ENCODE results near the gene VDAC1.
"Not testable (repeated sequence)": the region's sequence is repeated elsewhere in the genome, so short reads cannot be mapped to it uniquely, and the experiment has no call there.

Gene VDAC1

DNA sequence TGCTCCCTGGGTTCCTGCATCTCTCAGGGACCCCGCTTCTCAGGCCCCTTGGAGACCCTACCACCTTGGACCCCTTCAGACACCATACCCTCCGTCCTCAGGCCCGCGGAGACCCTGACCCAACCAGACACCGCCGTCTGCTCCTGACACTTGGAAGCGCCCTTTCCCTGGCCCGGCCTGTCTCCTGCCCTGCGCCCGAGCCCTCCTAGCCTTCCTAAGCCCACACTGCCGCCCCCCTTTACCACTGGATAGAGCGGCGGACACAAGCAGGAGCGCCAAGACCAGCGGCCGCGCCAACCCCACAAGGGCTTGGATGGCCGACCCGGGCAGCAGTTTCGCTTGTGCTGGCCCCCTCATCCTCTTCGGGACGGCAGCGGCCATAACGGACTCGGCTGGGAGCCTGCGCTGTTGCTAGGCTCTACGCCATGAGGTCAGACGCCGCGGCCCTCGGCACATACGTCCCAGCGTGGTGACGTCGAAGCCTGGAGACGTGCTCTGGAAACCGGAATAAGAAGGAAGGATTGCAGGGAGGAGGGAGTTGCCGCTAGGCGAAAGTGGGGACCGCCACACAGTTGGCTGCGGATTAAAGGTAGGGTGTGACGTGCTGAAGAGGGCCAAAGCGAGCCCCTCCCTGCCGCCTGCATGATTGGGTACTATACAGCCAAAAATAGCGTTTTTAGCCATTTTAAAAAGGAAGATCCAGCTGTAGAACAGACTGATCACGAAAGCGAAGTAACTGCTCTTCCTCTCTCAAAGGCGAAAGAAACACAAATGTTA lies 36.4 kb downstream of the VDAC1 start, which contains the start of gene C5orf15:
TSS of gene C5orf15 (minus strand) at position 422 of the 777 bp plus-strand sequence. CDS start at position 381, 41 bp downstream.
- DNase-seq (ENCODE audit: low read depth in 2 of 3, low spot score in 2 of 3) = peak; percentile 70 to 82 (median 79)

DNA sequence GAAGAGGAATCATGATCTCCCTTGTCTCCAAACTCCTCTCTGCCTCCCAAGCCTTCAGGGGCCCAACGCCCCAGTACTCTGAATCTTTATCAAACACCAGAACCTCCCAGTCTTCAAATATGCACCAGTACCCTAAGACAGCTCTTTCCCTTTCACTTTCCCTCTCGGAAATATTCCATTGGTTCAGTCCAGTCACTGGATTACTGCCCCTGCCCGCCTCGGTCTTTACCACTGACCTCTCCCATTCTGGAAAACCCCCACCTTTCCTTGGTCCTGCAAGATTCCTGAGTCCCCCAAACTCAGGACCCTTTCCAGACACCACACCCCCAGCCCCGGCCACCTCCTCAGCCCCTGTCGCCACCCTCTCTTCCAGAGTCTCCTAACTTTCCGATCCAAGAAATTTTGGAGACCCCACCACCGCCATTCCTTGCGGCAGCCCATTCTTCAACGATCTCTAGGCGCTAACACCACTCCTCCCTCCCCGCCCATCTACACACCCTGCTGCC lies 37.0 kb downstream of the VDAC1 start:
- DNase-seq (ENCODE audit: low read depth in 2 of 3, low spot score in 2 of 3) = no peak

DNA sequence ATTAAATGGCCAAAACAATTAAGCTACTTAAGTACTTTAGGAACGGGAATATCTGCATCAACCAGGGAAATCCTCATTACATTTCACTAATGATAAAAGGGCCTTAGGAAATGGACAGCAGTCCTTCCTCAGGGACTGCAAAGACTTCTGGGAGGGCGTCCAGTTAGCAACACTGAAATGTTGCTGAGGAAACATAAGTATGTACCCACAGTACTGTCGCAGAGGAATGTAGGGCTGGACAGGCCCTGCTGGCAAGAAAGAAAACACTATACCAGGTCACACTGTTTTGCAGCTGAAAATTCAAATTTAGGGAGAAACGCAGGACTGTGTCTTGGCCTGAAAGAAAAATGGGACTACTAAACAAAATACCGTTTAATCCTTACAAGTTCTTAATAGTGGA lies 37.7 kb downstream of the VDAC1 start:
- DNase-seq (ENCODE audit: low read depth in 2 of 3, low spot score in 2 of 3) = no peak

DNA sequence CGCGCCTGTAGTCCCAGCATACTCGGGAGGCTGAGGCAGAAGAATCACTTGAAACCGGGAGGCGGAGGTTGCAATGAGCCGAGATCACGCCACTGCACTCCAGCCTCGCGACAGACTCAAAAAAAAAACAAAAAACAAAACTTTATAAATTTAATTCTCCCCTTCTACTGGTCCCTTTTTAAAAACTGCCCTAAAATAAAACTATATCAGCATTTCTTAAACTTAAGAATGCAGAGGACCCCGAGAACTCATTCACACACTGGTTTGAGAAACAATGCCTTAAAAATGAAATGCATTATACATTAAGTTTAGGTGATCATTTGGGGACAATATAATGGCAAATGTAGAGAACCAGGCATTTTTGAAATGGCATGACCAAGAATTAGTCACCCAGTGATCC lies 38.7 kb downstream of the VDAC1 start:
- DNase-seq (ENCODE audit: low read depth in 2 of 3, low spot score in 2 of 3) = no peak

DNA sequence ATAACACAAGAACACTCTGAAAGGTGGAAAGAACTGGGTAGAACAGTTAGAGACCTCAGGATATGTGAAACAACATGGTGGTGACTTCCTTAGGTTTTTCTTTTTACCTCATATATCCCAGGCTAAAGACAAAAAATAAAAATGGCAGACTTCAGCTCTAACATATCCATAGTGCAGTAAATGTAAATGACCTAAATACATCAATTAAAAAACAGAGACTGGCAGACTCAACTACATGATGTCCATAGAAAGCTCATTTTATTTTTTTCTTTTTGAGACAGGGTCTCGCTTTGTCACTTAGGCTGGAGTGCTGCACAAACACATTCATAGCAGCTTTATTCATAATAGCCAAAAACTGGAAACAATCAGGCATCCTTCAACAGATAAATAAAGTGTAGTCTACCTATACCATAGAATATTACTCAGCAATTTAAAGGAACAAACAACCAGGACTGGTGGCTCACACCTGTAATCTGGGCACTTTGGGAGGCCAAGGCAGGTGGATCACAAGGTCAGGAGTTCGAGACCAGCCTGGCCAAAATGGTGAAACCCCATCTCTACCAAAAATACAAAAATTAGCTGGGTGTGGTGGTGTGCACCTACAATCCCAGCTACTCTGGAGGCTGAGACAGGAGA lies 41.2 kb downstream of the VDAC1 start:
- DNase-seq (ENCODE audit: low read depth in 2 of 3, low spot score in 2 of 3) = no peak

DNA sequence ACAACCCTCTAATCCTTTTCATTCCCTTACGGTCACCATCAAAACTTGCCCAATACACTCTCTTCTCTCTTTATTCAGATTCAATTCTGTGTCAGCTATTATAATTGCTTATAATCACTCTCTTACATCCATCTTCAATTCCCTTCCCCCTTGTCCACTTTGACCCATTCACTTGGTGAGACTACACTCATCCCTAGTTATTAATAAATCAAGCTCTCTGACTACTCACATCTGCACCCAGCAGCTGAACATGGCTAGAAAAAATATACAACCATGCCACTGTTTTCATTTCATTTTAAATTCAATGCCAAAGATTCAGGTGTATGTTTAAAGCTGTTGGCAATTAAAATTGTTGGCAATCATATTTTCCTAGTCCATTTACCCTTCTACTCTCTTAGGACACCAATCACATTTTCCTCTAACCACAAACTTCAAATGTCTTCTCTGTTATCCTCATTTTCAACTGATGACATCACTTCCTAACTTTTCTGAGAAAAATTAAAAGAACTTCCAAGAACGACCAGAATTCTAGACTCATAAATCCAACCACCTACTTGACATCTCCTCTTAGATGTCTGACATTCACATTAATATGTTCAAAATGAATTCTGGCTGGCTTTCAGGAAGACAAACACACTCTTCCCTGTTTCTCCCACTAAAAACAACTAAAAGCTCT lies 41.8 kb downstream of the VDAC1 start:
- DNase-seq (ENCODE audit: low read depth in 2 of 3, low spot score in 2 of 3) = no peak

DNA sequence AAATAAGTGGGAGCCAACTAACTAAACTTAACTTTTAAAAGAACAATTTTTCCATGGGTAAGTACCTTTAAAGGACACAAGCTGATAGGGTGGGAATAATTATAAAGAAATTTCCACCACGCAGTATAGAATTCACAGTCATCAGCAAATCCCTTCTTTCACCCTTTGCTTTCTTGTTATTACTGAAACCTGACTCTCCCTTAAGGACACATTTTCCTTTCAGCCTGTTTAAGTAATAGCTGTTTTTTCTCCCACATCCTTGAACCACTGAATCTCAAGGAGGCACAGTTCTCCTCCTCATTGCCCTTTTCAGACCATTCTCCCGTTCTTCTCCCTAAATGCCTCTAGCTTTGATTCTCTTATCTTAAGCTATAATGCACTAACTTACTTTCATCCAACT lies 42.6 kb downstream of the VDAC1 start:
- DNase-seq (ENCODE audit: low read depth in 2 of 3, low spot score in 2 of 3) = no peak

DNA sequence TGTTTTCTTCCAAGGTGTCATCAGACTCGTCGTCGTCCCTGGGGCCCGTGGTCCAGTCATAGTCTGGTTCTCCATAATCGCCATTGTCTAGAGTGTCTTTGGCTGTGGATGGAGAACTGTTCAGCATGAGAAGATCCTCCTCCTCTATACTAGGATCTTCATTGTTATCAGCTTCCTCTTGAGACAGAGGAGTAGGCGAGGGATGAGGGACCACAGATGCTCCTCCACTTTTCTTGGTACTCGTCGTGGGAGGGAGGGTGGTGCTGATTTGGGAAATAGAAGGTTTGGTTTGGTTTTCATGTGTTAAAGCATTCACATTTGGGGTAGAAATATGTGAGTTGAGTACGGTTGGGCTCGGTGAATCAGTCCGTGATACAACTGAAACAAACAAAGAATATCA lies 45.1 kb downstream of the VDAC1 start:
- no peak for DNase-seq (ENCODE audit: low read depth in 2 of 3, low spot score in 2 of 3)

DNA sequence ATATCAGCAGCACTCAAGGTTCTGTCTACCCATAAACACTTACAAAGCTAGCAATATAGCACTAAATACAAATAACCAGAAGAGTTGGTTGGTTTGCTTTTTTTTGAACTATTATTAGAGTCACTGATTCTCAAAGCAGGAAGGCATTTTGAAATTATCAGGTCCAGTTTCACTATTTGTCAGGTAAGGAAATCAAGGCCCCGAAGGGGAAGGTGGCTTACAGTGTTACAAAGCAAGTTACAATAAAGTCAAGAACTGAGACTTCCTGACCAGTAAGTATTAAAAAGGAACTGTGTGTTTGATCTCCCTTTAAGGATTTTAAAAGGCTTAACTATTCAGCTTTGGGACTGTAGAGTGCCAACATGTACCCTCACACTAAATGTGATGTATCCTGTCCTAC lies 47.2 kb downstream of the VDAC1 start:
- DNase-seq (ENCODE audit: low read depth in 2 of 3, low spot score in 2 of 3) = no peak

DNA sequence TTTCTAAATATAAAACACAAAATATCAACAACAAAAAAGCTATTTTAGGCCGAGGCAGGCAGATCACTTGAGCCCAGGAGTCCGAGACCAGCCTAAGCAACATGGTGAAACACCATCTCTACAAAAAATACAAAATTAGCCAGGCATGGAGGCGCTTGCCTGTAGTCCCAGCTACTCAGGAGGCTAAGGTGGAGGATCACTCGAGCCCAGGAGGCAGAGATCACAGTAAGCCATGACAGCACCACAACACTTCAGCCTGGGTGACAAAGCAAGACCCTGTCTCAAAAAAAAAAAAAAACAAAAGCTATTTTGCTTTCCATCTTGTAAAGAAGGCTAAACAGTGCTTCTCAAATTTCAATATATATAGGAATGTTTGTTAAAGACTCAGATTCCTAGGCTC lies 47.7 kb downstream of the VDAC1 start:
- no peak for DNase-seq (ENCODE audit: low read depth in 2 of 3, low spot score in 2 of 3)

DNA sequence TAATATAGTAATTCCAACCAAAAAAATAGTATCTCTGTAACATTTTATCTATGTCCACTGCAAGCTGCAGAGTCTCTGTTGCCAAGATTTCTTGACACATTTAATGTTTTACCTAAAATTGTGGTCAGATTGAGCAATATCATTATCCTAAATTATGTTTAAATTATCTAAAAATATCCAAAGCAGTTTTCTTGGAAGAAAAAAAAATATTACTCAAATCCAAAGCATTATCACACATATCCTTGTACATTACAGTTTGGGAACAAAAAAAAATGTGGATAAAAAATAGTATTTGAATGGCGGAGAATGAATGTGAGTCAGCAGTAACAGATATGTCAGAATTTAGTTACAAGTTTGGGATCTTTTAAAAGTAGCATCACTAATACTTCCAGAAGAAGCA lies 48.6 kb downstream of the VDAC1 start:
- DNase-seq (ENCODE audit: low read depth in 2 of 3, low spot score in 2 of 3) = not testable (repeated sequence)

DNA sequence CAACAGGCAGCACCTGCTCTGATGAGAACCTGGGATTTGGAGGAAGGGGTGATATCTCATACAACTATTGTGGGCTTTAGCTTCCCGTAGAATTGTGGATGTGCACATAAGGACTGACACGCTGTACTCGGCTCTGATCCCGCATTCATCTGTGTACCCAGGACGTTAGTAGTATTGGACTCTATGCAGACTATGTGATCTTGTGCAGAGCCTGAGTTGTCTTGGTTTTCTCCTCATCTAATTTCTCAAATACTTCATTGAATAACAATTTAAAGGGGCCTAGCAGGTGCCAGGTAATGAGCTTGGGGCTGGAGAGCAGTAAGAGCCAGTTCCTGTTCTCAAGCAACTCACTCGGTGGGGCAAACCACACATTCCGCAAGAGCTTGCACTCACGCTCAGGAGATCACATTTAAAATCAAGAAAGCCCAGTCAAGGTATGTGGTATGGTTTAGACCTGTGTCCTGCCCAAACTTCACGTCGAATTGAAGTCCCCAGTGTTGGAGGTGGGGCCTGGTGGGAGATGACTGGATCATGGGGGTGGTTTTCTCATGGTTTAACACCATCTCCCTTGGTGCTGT lies 51.1 kb downstream of the VDAC1 start:
- no peak for DNase-seq (ENCODE audit: low read depth in 2 of 3, low spot score in 2 of 3)

DNA sequence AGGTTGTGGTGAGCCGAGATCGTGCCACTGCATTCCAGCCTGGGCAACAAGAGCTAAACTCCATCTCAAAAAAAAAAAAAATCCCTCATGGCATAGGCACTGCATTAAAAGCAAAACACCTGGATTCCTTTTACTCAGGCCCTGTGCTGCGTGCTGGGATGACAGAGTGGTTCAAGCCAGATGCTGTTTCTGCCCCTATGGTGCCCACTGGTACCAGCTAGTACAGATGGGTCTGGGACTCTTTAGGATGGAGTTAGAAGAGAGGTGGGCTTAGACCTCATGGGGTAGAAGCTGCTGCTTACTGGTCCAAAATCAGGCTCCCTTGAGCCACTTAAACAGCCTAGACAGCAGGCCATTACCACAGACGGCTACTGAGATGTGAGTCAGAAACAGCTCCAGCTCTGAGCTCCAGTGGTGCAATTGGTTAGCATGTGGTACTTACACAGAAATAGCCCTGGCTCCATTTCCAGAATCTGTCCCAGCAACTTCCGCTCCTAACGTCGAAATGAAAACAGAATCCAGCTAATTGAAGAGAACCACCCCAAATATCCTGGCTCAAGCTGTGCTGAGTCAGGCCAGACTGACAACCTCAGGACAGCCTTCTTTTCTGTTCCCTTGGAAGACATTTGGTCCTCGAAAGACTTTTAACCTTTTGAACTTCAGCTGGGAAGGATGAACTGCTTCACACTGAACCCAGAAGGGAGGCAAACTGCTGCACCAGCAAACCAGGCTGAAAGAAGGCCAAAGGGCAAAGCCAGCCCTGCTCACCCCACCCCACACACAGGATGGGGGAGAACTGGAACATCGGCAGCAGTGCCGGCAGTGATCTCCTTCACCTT lies 51.8 kb downstream of the VDAC1 start:
- DNase-seq (ENCODE audit: low read depth in 2 of 3, low spot score in 2 of 3) = no peak

DNA sequence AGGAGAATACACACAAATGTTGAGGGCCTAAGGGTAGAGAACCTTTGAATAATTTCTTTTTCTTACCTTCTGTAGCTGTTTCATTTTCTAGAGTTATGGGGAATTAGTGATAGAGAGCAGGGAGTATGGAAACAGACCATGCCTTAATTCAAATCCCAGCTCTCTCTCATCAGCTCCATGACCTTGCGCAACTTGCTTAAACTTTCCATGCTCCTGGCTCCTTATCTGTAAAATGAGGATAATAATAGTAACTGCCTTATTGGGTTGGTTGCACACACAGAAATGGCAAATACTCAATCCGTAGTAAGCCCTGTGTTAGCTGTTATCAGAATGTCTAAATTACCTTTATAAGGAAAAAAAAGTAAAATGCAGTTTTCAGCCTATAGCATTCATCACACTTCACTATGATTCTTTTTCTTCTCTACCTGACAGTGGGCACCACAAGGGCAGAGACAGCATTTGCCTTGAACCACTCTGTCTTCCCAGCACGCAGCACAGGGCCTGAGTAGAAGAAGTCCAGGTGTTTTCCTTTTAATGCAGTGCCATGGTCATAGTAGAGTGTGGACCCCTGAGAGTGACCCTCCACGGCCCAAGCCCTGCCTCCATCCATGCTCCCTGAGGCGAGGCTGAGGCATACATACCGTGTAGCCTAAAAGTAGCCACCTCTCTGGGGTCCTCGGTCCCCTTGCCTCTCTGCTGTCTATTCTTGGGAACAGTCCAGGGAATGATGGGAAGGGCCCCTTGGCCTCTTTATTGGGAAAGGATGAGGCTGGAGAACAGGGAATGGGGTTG lies 53.8 kb downstream of the VDAC1 start:
- DNase-seq (ENCODE audit: low read depth in 2 of 3, low spot score in 2 of 3) = no peak

DNA sequence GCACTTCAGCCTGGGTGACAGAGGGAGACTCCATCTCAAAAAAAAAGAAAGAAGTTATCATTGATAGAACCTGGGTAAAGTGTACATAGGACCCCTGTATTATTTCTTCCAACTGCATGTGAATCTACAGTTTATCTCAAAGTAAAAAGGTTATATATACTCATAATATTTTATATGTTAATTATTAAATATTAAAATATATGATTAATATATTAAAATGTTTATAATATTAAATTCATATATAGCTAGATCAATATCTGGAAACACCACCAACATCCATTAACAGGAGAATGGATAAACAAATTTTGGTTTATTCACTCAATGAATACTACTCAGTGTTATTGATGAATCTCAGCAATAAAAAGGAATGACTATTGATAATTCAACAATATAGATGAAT lies 56.1 kb downstream of the VDAC1 start:
- DNase-seq (ENCODE audit: low read depth in 2 of 3, low spot score in 2 of 3) = no peak

DNA sequence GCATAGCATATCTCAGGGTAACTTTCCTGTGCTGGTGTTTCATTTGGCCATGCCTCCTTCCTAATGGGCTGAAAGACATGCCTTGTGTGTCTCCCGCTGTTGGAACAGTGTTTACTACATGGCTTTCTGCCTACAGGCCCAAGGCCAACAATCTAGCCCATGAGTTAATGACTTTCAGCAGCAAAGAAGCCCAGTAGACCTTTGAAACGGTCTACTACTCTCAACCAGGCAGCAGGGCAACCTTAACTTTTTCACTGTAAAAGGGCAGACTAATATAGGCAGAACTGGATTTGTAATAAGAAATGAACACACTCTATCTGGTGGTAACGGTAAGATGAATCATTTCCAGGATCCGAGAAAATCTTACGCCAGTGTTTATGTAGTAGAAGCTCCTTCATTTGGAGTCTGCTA lies 57.3 kb downstream of the VDAC1 start:
- no peak for DNase-seq (ENCODE audit: low read depth in 2 of 3, low spot score in 2 of 3)

DNA sequence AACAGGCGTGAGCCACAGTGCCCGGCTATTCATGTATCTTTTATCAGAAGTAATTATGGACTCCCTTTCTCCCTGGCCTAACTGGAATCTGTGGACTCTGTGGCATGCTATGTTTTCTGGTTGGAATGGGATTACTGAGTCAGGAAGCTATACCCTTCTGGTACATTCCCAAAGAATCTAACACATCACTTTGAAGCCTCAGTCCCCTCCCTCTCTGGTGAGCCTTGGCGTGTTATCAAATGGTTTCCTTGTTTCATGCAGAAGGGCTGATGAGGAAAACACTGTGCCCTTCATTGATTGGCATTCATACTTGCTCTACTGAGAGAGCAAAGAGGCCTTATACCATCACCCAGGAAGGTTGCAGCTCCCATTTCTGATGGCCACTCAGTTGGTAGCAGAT lies 59.2 kb downstream of the VDAC1 start:
- no peak for DNase-seq (ENCODE audit: low read depth in 2 of 3, low spot score in 2 of 3)

DNA sequence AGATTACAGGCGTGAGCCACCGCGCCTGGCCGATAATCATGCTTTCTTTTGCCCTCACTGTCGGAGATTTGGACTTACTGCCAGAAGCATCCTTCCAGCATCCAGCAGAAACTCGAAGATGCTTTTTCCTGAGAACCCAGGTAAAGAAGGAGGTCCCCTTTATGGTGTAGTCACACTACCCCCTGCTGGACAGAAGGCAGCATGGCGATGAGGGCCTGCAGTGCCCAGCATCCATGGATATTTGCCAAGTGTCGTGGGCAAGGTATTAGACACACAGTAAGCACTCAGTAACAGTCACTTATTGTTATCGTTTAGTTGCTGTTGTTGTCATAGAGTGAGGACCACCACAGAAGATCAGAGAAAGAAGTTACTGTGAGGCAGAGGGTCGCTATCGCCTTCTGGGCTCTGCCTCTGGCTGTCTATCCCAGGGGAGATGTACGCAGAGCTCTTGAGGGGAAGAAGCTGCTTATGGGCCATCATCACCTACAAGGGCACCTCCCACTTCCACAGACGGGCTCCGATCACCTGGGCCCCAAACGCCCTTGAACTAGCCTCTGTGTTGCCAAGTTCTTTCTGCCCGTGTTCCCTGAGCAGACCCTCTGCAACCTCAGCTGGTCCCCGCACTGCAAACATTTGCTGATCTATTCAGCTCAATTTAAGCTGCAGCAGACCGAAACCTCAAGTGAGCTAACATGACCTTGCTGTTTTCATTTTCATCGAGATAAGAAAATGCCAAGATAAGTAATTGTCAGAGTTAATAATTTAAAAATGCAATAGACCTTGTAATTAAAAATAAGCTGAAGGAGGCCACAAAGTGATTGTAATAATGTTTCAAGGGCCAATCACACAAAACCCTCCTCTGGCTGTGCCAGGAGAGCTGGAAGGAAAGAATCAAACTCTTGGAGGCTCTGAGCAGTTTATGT lies 60.3 kb downstream of the VDAC1 start:
- DNase-seq (ENCODE audit: low read depth in 2 of 3, low spot score in 2 of 3) = peak in 1 of 3 experiments; percentile 31

DNA sequence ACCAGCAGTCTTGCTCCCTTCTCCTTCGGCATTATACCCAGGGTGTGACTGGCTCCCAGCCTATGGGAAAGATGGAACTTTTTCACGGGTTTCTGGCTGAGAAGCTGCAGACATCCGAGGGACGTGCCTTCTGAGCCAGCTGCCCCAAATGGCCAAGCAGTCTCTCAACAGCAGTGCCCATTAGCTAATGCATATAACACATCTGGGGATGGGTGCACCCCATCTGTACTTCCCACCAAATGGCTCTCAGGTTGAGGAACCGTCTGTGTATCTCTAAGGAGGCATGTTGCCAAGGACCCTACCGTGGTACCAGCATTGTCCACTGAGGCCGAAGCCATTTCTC lies 61.3 kb downstream of the VDAC1 start:
- DNase-seq (ENCODE audit: low read depth in 2 of 3, low spot score in 2 of 3) = no peak

All from activated CD8-positive, alpha-beta memory T cell treated with anti-CD3 and anti-CD28 coated beads for 48 hours (primary cell).